ENCODE results near the gene NOP10. TPM values are rescaled to one million over a fixed set of nuclear protein-coding genes. Genes with fewer than 3 reads are reported as not detected.

NOP10 gene
- total RNA-seq, 1 donor from 2014 or later: 200 TPM

DNA sequence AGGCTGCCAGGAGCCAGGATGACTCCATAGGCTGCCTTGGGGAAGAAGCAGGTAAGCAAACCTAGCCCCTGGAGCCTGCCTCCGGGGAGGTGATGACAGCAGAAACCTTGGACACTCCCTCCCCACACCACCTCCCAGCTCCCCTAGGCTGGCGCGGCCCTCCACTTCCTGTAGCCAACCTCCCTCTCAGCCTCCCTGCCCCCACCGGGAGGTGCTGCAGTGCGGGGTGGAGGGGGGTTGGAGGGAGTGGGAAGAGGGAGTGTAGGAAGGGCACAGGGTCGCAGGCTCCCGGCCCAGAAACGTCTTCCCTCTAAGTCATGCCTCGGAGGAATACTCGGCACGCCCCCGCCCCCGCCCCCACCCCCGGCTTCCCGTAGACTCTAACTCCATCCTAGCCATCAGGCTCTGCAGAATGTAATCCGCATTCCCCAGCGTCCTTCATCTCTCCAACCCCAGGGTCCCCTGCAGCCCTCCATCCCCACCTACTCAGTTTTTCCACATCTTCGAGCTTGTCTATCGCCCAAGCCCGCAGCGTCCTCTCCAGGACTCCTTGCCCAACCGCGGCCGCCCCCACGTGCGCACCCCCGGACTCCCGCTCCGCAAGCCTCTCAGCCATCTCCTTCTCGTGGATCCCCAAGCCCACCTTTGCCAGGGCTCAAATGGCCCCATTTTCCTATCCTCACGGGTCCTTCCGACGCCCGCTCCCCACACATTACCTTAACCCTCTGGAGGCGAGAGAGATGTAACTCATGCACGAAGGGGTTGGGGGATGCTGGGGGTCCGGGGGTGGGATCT, 23.5 kb upstream of the NOP10 start:
- peaks cover 28% of the 10 kb centered on the region for H3K4me1 Mint-ChIP-seq (ENCODE audit: unreplicated experiment)
- H3K27me3 Mint-ChIP-seq (ENCODE audit: unreplicated experiment): no peaks in the 10 kb centered on the region
- H3K9me3 Mint-ChIP-seq (ENCODE audit: unreplicated experiment): no peaks in the 10 kb centered on the region
- peak overlapping the region; percentile 65 for H3K27ac Mint-ChIP-seq (ENCODE audit: unreplicated experiment)
- H3K36me3 Mint-ChIP-seq (ENCODE audit: unreplicated experiment): peaks cover 6% of the 10 kb centered on the region
- DNase-seq (ENCODE audit: extremely low spot score, unreplicated experiment): no peak
- TF ChIP-seq, protein P1, sequence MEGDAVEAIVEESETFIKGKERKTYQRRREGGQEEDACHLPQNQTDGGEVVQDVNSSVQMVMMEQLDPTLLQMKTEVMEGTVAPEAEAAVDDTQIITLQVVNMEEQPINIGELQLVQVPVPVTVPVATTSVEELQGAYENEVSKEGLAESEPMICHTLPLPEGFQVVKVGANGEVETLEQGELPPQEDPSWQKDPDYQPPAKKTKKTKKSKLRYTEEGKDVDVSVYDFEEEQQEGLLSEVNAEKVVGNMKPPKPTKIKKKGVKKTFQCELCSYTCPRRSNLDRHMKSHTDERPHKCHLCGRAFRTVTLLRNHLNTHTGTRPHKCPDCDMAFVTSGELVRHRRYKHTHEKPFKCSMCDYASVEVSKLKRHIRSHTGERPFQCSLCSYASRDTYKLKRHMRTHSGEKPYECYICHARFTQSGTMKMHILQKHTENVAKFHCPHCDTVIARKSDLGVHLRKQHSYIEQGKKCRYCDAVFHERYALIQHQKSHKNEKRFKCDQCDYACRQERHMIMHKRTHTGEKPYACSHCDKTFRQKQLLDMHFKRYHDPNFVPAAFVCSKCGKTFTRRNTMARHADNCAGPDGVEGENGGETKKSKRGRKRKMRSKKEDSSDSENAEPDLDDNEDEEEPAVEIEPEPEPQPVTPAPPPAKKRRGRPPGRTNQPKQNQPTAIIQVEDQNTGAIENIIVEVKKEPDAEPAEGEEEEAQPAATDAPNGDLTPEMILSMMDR (IDR thresholded peaks at IDR 0.05): no peak
- peak overlapping the region; percentile 97 for H3K4me3 Mint-ChIP-seq (ENCODE audit: unreplicated experiment)

DNA sequence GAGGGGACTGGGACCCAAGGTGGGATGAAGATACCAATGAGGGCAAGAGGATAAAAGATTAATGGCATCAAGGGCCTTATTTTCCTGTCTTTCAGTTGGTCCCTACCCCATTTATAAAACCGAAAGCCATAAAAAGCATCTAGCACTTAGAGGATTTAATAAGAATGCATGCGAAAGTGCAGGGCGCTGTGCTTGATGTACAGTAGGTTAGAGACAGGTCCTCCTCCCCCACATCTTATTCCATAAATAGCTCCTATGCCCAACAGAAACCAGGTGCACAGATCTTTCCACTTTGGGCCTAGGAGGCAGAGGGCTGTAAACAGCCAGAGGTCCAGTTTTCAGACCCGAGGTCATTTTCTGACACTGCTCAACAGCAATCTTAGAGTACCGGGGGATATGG, 22.9 kb upstream of the NOP10 start:
- H3K27ac Mint-ChIP-seq (ENCODE audit: unreplicated experiment): peak overlapping the region; percentile 63
- H3K4me1 Mint-ChIP-seq (ENCODE audit: unreplicated experiment): peaks cover 28% of the 10 kb centered on the region
- DNase-seq (ENCODE audit: extremely low spot score, unreplicated experiment): no peak
- TF ChIP-seq, protein P1 (IDR thresholded peaks at IDR 0.05): no peak
- peak overlapping the region; percentile 97 for H3K4me3 Mint-ChIP-seq (ENCODE audit: unreplicated experiment)
- H3K36me3 Mint-ChIP-seq (ENCODE audit: unreplicated experiment): peaks cover 9% of the 10 kb centered on the region
- H3K27me3 Mint-ChIP-seq (ENCODE audit: unreplicated experiment): no peaks in the 10 kb centered on the region
- H3K9me3 Mint-ChIP-seq (ENCODE audit: unreplicated experiment): no peaks in the 10 kb centered on the region

DNA sequence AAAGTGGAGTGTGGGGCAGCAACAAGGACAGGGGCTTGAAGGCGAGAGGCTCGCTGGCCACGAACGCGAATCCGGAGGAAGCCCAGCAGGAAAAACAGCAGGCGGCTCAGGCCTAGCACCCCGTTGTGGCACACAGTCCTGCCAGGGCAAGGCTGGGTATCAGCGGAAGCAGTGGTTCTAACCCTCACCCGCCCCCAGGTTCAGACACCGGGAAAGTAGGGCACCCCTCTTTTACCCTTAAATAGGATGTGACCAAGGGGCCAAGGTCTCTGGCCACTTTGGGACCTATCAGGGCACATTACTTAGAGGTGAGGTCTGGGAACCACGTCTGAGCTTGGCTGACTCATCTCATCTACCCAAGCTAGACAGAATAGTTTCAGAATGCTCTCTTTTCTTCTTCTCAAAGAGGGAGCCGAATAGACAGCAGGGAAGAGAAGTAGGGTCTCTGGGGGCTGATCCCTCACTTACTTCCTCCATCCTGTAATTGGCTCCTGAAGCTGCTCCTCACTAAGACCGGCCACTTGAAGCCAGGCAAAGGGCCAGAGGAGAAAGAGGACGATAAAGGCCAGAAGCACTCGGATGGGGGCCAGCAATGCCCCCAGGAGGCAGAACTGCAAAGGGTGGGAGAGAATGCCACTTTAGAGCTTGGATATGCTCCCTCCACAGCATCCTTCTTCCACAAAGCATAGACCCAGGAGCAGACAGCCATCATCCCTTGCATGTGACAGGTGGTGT, 22.3 kb upstream of the NOP10 start:
- H3K36me3 Mint-ChIP-seq (ENCODE audit: unreplicated experiment): peaks cover 10% of the 10 kb centered on the region
- no peaks in the 10 kb centered on the region for H3K27me3 Mint-ChIP-seq (ENCODE audit: unreplicated experiment)
- H3K4me3 Mint-ChIP-seq (ENCODE audit: unreplicated experiment): peak overlapping the region; percentile 97
- no peak for DNase-seq (ENCODE audit: extremely low spot score, unreplicated experiment)
- peak overlapping the region; percentile 63 for H3K27ac Mint-ChIP-seq (ENCODE audit: unreplicated experiment)
- peaks cover 28% of the 10 kb centered on the region for H3K4me1 Mint-ChIP-seq (ENCODE audit: unreplicated experiment)
- H3K9me3 Mint-ChIP-seq (ENCODE audit: unreplicated experiment): no peaks in the 10 kb centered on the region
- TF ChIP-seq, protein P1 (IDR thresholded peaks at IDR 0.05): no peak

DNA sequence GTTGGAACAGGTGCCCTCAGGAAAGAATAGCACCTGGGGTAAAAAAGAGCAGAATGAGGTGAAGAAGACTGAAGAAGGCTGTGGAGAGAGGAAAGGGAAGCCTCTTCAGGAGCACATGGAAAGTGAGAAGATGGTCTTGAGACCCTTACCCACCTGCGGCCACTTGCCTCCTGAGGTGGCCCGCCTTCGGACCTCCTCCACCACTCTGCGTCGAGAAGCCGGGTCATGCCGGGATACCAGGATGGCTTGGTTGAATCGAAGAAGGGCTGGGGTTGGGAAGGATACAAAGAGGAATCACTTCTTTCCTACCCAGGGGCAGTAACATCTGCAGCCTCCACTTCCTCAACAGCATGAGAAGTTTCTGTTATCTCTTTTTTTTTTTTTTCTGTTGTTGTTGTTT, 21.1 kb upstream of the NOP10 start:
- Mint-ChIP-seq H3K27ac (ENCODE audit: unreplicated experiment) (no peak overlapping the region), H3K9me3 (ENCODE audit: unreplicated experiment) (no peaks in the 10 kb centered on the region), H3K4me1 (ENCODE audit: unreplicated experiment) (peaks cover 29% of the 10 kb centered on the region), H3K4me3 (ENCODE audit: unreplicated experiment) (no peak overlapping the region), H3K27me3 (ENCODE audit: unreplicated experiment) (no peaks in the 10 kb centered on the region), H3K36me3 (ENCODE audit: unreplicated experiment) (peaks cover 18% of the 10 kb centered on the region)
- TF ChIP-seq, protein P1 (IDR thresholded peaks at IDR 0.05): no peak
- DNase-seq (ENCODE audit: extremely low spot score, unreplicated experiment): no peak

Data from osteocyte (in vitro differentiated cells).